OCI-LY1 (cell line): Measurements from ENCODE around the gene BLID.

Source experiments
- H2AFZ ChIP-seq: fragments of 200-600 bp; sonication (generic), shearing (Covaris generic); 2 replicates; pipeline ENCODE4 v1.6.0; 2014; ENCODE audit warnings: antibody characterized with exemption, mild to moderate bottlenecking, low read length
- H3F3A ChIP-seq: fragments of 200-600 bp; sonication (generic), shearing (Covaris generic); 2 replicates; pipeline ENCODE4 v1.6.0; 2014; ENCODE audit warnings: mild to moderate bottlenecking, antibody characterized with exemption, low read length, moderate library complexity; ENCODE audit not compliant: insufficient read depth
- H3K27ac ChIP-seq: fragments of 200-600 bp; sonication (generic); 2 replicates; pipeline ENCODE4 v1.5.1; 2014; ENCODE audit warnings: low read length, mixed run types, mild to moderate bottlenecking, low read depth; ENCODE audit not compliant: poor library complexity, severe bottlenecking
- H3K27me3 ChIP-seq: fragments of 200-600 bp; sonication (generic); 2 replicates; pipeline ENCODE4 v1.6.0; 2014; ENCODE audit warnings: antibody characterized with exemption, mild to moderate bottlenecking, low read length, moderate library complexity; ENCODE audit not compliant: insufficient read depth
- H3K36me3 ChIP-seq: fragments of 200-600 bp; sonication (generic); 2 replicates; pipeline ENCODE4 v1.6.1; 2014; ENCODE audit warnings: mild to moderate bottlenecking, antibody characterized with exemption, low read length, moderate library complexity, mixed read lengths; ENCODE audit not compliant: insufficient read depth
- H3K4me1 ChIP-seq: fragments of 200-600 bp; sonication (generic); 2 replicates; pipeline ENCODE4 v1.5.1; 2014; ENCODE audit warnings: mild to moderate bottlenecking, low read length, moderate library complexity; ENCODE audit not compliant: insufficient read depth, severe bottlenecking
- H3K4me2 ChIP-seq: fragments of 200-600 bp; sonication (generic), shearing (Covaris generic); 2 replicates; pipeline ENCODE4 v1.6.1; 2014; ENCODE audit warnings: low read length
- H3K4me3 ChIP-seq: fragments of 200-600 bp; sonication (generic); 2 replicates; pipeline ENCODE4 v1.5.1; 2014; ENCODE audit warnings: low read length, low read depth, mild to moderate bottlenecking, mixed read lengths; ENCODE audit not compliant: poor library complexity, severe bottlenecking
- H3K79me2 ChIP-seq: fragments of 200-600 bp; shearing (Covaris generic); 2 replicates; pipeline ENCODE4 v1.6.1; 2016; ENCODE audit warnings: mixed run types, low read length, mixed read lengths; ENCODE audit not compliant: insufficient read depth
- H3K9ac ChIP-seq: fragments of 200-600 bp; sonication (generic), shearing (Covaris generic); 2 replicates; pipeline ENCODE4 v1.6.1; 2014; ENCODE audit warnings: mild to moderate bottlenecking, low read length, mixed read lengths
- H3K9me2 ChIP-seq: fragments of 200-600 bp; sonication (generic), shearing (Covaris generic); 2 replicates; pipeline ENCODE4 v1.6.1; 2014; ENCODE audit warnings: low read depth, mild to moderate bottlenecking, low read length, mixed read lengths
- H3K9me3 ChIP-seq: fragments of 200-600 bp; shearing (Covaris generic); 2 replicates; pipeline ENCODE4 v1.6.1; 2014; ENCODE audit warnings: low read length, mixed read lengths
- H4K20me1 ChIP-seq: fragments of 200-600 bp; sonication (generic), shearing (Covaris generic); 2 replicates; pipeline ENCODE4 v1.6.0; 2016; ENCODE audit warnings: mild to moderate bottlenecking, low read length; ENCODE audit not compliant: insufficient read depth
- CTCF ChIP-seq: fragments of 200-600 bp; sonication (generic), shearing (Covaris generic); IDR thresholded peaks from 2 replicates; pipeline ENCODE4 v1.5.1; 2017; ENCODE audit warnings: mild to moderate bottlenecking, antibody characterized with exemption, low read length, moderate library complexity, mixed read lengths
- EZH2 ChIP-seq: fragments of 200-600 bp; sonication (generic), shearing (Covaris generic); IDR thresholded peaks from 2 replicates; pipeline ENCODE4 v1.8.0; 2017; ENCODE audit warnings: borderline replicate concordance, mixed run types, mild to moderate bottlenecking, antibody characterized with exemption, low read length, moderate library complexity, mixed read lengths

BLID gene

GRCh38 chr11:122091835-122092234, 24.2 kb downstream of the BLID start:
- H4K20me1 ChIP-seq, result no peaks in the 10 kb centered on the region
- no peak overlapping the region for H3K4me2 ChIP-seq
- no peaks in the 10 kb centered on the region for H3K27me3 ChIP-seq
- H3K9me2 ChIP-seq, result no peaks in the 10 kb centered on the region
- TF ChIP-seq CTCF (no peak), EZH2 (no peak)
- no peak overlapping the region for H3K4me3 ChIP-seq
- no peaks in the 10 kb centered on the region for H3K79me2 ChIP-seq
- no peaks in the 10 kb centered on the region for H3K36me3 ChIP-seq
- no peak overlapping the region for H2AFZ ChIP-seq
- no peak overlapping the region for H3K9ac ChIP-seq
- H3K27ac ChIP-seq, result no peak overlapping the region
- no peaks in the 10 kb centered on the region for H3F3A ChIP-seq
- no peaks in the 10 kb centered on the region for H3K4me1 ChIP-seq
- no peaks in the 10 kb centered on the region for H3K9me3 ChIP-seq

GRCh38 chr11:122089111-122089510, 26.9 kb downstream of the BLID start:
- no peaks in the 10 kb centered on the region for H3K79me2 ChIP-seq
- TF ChIP-seq EZH2 (no peak), CTCF (no peak)
- H3K9me3 ChIP-seq, result no peaks in the 10 kb centered on the region
- no peak overlapping the region for H3K4me2 ChIP-seq
- no peaks in the 10 kb centered on the region for H3K9me2 ChIP-seq
- no peak overlapping the region for H3K4me3 ChIP-seq
- no peaks in the 10 kb centered on the region for H3K36me3 ChIP-seq
- no peak overlapping the region for H3K27ac ChIP-seq
- H3F3A ChIP-seq, result no peaks in the 10 kb centered on the region
- no peak overlapping the region for H2AFZ ChIP-seq
- no peaks in the 10 kb centered on the region for H4K20me1 ChIP-seq
- no peak overlapping the region for H3K9ac ChIP-seq
- H3K27me3 ChIP-seq, result no peaks in the 10 kb centered on the region
- H3K4me1 ChIP-seq, result no peaks in the 10 kb centered on the region

GRCh38 chr11:122085712-122086111, 30.3 kb downstream of the BLID start:
- H2AFZ ChIP-seq, result no peak overlapping the region
- H3F3A ChIP-seq, result no peaks in the 10 kb centered on the region
- H3K79me2 ChIP-seq, result no peaks in the 10 kb centered on the region
- no peak overlapping the region for H3K4me2 ChIP-seq
- no peak overlapping the region for H3K4me3 ChIP-seq
- no peak overlapping the region for H3K9ac ChIP-seq
- no peak overlapping the region for H3K27ac ChIP-seq
- H3K9me3 ChIP-seq, result no peaks in the 10 kb centered on the region
- H3K4me1 ChIP-seq, result no peaks in the 10 kb centered on the region
- H3K36me3 ChIP-seq, result no peaks in the 10 kb centered on the region
- no peaks in the 10 kb centered on the region for H4K20me1 ChIP-seq
- H3K9me2 ChIP-seq, result no peaks in the 10 kb centered on the region
- TF ChIP-seq CTCF (no peak), EZH2 (no peak)
- H3K27me3 ChIP-seq, result no peaks in the 10 kb centered on the region
